Activated CD8-positive, alpha-beta T cell treated with anti-CD3 and anti-CD28 coated beads for 36 hours (primary cell): Measurements from ENCODE around the gene ARHGEF16. TPM values are rescaled to one million over a fixed set of nuclear protein-coding genes. Genes with fewer than 3 reads are reported as not detected.

Experiments used
- ATAC-seq: fragments of 200-7000 bp; cut with Tn5 transposase; one replicate; pipeline ENCODE4 v1.10.0; 2021; ENCODE audit warnings: mild to moderate bottlenecking, moderate library complexity
- CTCF ChIA-PET: fragments of 350-600 bp; sonication (Branson Sonifier 250); formaldehyde crosslinking; loops from one replicate; lab custom pipeline; 2021; ENCODE audit warnings: antibody characterized with exemption; lab: Charles Lee
- POLR2A ChIA-PET: fragments of 350-600 bp; sonication (Branson Sonifier 250); formaldehyde crosslinking; loops from one replicate; lab custom pipeline; 2021; ENCODE audit warnings: antibody characterized with exemption; lab: Charles Lee
- DNase-seq: peaks from one replicate; pipeline ENCODE4 v3.0.0-alpha.2; 2020
- H3K27ac Mint-ChIP-seq: one replicate; pipeline ENCODE4 v1.8.0; 2021; ENCODE audit warnings: mild to moderate bottlenecking, mixed read lengths
- H3K27me3 Mint-ChIP-seq: one replicate; pipeline ENCODE4 v1.8.0; 2021; ENCODE audit warnings: mixed read lengths
- H3K36me3 Mint-ChIP-seq: one replicate; pipeline ENCODE4 v1.8.0; 2021; ENCODE audit warnings: low read depth, mixed read lengths
- H3K4me1 Mint-ChIP-seq: one replicate; pipeline ENCODE4 v1.8.0; 2021; ENCODE audit warnings: low read depth, mixed read lengths
- H3K4me3 Mint-ChIP-seq: one replicate; pipeline ENCODE4 v1.8.0; 2021; ENCODE audit warnings: mild to moderate bottlenecking, moderate library complexity, mixed read lengths
- H3K9me3 Mint-ChIP-seq: one replicate; pipeline ENCODE4 v1.8.0; 2021; ENCODE audit warnings: mixed read lengths
- intact Hi-C: fragments of 100-400 bp; cut with micrococcal nuclease; formaldehyde crosslinking; loops from one replicate; pipeline ENCODE4 v1.10.0; 2022
- total RNA-seq, 2 experiments: library from RNA; stranded (reverse); gene quantifications; one replicate each; pipeline ENCODE4 v1.2.3, GENCODE V29; 2021
- TF ChIP-seq, protein P1 (sequence below): fragments of 200-600 bp; IDR thresholded peaks from one replicate; pipeline ENCODE4 v1.8.0; 2022; ENCODE audit warnings: antibody characterized with exemption, mild to moderate bottlenecking

Gene ARHGEF16
- total RNA-seq, 2 experiments from 2014 or later, result not detected

DNA sequence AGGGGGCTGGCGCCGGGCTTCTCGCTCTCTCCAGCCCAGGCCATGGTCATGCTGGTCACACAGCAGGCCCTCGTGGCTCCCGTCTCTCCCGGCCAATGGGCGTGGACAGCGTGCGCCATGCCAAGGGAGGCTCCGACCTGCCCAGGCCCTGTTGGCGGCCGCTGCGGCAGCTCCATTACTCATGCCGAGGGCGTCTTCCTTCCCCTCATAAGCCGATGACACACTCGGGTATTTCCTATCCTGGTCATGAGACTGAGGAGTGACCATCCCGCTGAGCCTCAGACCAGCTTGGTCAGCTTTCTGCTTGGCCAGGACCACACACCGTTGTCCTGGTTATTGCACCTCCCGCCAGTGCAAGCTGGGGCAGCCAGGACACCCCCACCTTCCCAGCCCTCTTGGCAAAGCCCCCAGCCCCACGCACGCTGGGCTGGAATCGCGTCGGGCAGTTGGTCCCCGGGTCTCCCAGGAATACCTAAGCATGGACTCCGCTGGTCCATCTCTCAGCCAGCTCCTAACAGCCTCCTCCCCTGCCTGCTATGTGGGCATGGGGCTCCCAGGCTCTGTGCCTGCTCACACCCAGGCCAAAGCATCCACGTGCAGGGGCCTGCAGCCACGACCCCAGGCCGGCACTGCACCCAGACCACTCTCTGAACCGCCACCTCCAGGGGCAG, 49.8 kb downstream of the ARHGEF16 start:
- intact Hi-C loops, result no loop called here

DNA sequence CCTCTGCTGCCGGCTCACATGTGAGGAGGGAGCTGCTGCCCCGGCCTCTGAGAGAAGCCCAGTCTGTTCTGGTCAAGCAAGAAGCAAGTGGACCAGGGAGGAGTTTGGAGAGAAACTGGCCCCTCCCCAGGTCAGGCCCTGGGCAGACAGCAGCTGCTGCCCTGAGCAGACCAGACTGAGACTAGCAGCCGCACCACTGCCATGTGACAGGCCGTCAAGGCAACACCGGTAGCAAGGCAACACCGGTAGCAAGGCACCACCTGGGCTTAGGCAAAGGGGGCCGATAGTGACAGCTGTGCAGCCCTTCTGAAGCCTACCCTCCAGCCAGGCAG, 50.3 kb downstream of the ARHGEF16 start:
- ATAC-seq (no peak), DNase-seq (no peak)
- intact Hi-C loops, result no loop called here
- Mint-ChIP-seq H3K27me3 (no peaks in the 10 kb centered on the region), H3K9me3 (no peaks in the 10 kb centered on the region), H3K4me3 (no peak overlapping the region), H3K36me3 (no peaks in the 10 kb centered on the region), H3K27ac (no peak overlapping the region), H3K4me1 (no peaks in the 10 kb centered on the region)
- ChIA-PET CTCF (no interaction called here), POLR2A (no interaction called here)
- TF ChIP-seq, protein P1, sequence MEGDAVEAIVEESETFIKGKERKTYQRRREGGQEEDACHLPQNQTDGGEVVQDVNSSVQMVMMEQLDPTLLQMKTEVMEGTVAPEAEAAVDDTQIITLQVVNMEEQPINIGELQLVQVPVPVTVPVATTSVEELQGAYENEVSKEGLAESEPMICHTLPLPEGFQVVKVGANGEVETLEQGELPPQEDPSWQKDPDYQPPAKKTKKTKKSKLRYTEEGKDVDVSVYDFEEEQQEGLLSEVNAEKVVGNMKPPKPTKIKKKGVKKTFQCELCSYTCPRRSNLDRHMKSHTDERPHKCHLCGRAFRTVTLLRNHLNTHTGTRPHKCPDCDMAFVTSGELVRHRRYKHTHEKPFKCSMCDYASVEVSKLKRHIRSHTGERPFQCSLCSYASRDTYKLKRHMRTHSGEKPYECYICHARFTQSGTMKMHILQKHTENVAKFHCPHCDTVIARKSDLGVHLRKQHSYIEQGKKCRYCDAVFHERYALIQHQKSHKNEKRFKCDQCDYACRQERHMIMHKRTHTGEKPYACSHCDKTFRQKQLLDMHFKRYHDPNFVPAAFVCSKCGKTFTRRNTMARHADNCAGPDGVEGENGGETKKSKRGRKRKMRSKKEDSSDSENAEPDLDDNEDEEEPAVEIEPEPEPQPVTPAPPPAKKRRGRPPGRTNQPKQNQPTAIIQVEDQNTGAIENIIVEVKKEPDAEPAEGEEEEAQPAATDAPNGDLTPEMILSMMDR, result no peak

More for the DNA sequence above, 49.8 kb downstream of the ARHGEF16 start:
- no peaks in the 10 kb centered on the region for H3K4me1 Mint-ChIP-seq
- H3K9me3 Mint-ChIP-seq, result no peaks in the 10 kb centered on the region
- no peaks in the 10 kb centered on the region for H3K36me3 Mint-ChIP-seq
- DNase-seq, result no peak
- ATAC-seq, result no peak
- H3K27me3 Mint-ChIP-seq, result no peaks in the 10 kb centered on the region
- H3K4me3 Mint-ChIP-seq, result no peak overlapping the region
- CTCF ChIA-PET, result no interaction called here
- TF ChIP-seq, protein P1, result no peak
- no peak overlapping the region for H3K27ac Mint-ChIP-seq
- POLR2A ChIA-PET, result no interaction called here

DNA sequence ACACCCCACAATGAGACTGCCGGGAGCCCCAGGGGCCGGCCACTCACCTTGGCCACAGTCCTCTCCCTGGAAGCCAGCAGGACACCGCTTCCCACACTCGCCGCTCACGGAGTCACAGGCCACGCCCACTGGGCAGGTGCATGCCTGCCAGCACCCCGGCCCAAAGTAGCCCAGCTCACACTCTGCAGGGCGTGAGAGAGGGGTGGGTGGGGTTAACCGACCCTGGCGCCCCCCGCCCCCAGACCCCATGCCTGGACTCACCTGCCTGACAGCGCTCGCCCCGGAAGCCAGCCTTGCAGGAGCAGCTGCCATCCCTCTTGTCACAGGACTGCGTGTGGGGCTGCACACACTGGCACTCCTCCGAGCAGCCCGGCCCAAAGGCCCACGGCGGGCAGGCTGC, 50.7 kb downstream of the ARHGEF16 start:
- Mint-ChIP-seq H3K9me3 (no peaks in the 10 kb centered on the region), H3K4me3 (no peak overlapping the region), H3K27ac (no peak overlapping the region), H3K27me3 (no peaks in the 10 kb centered on the region), H3K36me3 (no peaks in the 10 kb centered on the region), H3K4me1 (no peaks in the 10 kb centered on the region)
- TF ChIP-seq, protein P1, result no peak
- ChIA-PET POLR2A (no interaction called here), CTCF (no interaction called here)
- DNase-seq, result no peak
- intact Hi-C loops, result no loop called here
- ATAC-seq, result no peak

GRCh38 chr1:3506041-3506440, 51.6 kb downstream of the ARHGEF16 start:
- H3K9me3 Mint-ChIP-seq, result no peaks in the 10 kb centered on the region
- TF ChIP-seq, protein P1, result no peak
- H3K36me3 Mint-ChIP-seq, result no peaks in the 10 kb centered on the region
- CTCF ChIA-PET, result interaction anchor here (1.9 kb wide), 1 partner anchor 12 kb away, joined by 4 read pairs; no protein-coding TSS in a partner anchor
- no peak for ATAC-seq
- H3K27ac Mint-ChIP-seq, result no peak overlapping the region
- intact Hi-C loops, result no loop called here
- H3K4me1 Mint-ChIP-seq, result peaks cover 3% of the 10 kb centered on the region
- H3K4me3 Mint-ChIP-seq, result no peak overlapping the region
- no peaks in the 10 kb centered on the region for H3K27me3 Mint-ChIP-seq
- no peak for DNase-seq
- POLR2A ChIA-PET, result no interaction called here

DNA sequence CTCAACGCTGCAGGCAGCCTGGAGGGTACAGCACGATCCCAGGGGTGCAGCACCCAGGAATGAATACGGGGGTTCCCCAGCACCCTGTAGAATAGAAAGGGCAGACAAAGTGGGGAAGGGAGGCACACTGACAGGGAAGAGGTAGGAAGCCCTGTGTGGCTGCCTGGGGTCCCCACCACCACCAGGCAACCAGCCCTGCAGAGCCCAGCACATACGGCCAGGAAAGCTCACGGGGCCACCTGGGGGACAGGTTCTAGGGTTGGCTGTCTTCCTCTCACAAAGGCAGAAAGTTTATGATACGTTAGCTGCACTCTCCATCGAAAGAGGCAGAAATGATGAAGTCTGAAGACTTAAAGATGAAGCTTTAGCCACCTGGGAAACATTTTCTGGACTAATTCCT, 52.5 kb downstream of the ARHGEF16 start:
- ChIA-PET CTCF (interaction anchor here (0.6 to 1.9 kb wide), 2 partner anchors 12 to 16 kb away, joined by 3 to 4 read pairs; no protein-coding TSS in a partner anchor), POLR2A (no interaction called here)
- Mint-ChIP-seq H3K4me3 (no peak overlapping the region), H3K27ac (no peak overlapping the region), H3K9me3 (no peaks in the 10 kb centered on the region), H3K36me3 (no peaks in the 10 kb centered on the region), H3K4me1 (peaks cover 3% of the 10 kb centered on the region), H3K27me3 (no peaks in the 10 kb centered on the region)
- DNase-seq (no peak), ATAC-seq (no peak)
- intact Hi-C loops, result no loop called here
- TF ChIP-seq, protein P1, result no peak
